GM12878 (cell line): ENCODE data around the gene RYR2. TPM values are rescaled to one million over a fixed set of nuclear protein-coding genes. Genes with fewer than 3 reads are reported as not detected.

Experiments
- ATAC-seq: fragments of 200-7000 bp; cut with Tn5 transposase; 3 replicates; pipeline ENCODE4 v1.9.1; 2020; ENCODE audit warnings: mild to moderate bottlenecking, moderate library complexity
- BruUV-seq: library from RNA; stranded (reverse); fragments of 400-500 nt; replicated peaks from 2 replicates; lab custom pipeline; 2021; lab: Mats Ljungman, UMichigan
- CTCF ChIA-PET: fragments of 300-600 bp; sonication (Branson Sonifier 250); formaldehyde crosslinking; extraction: SDS; loops from one replicate; lab custom pipeline; 2021; ENCODE audit warnings: inconsistent platforms; lab: Yijun Ruan, JAX
- POLR2A ChIA-PET: fragments of 350-600 bp; formaldehyde crosslinking; extraction: SDS; loops from one replicate; lab custom pipeline; 2021; ENCODE audit warnings: inconsistent platforms; lab: Charles Lee
- RAD21 ChIA-PET: fragments of 300-600 bp; sonication (Branson Sonifier 250); formaldehyde crosslinking; loops from one replicate; lab custom pipeline; 2023; ENCODE audit warnings: antibody characterized with exemption; ENCODE audit not compliant: unreplicated experiment; lab: Charles Lee
- SMC1A ChIA-PET: fragments of 300-600 bp; sonication (Branson Sonifier 250); formaldehyde crosslinking; loops from one replicate; lab custom pipeline; 2023; ENCODE audit not compliant: unreplicated experiment, uncharacterized antibody; lab: Charles Lee
- DNase-seq: peaks from one replicate; pipeline ENCODE4 v3.0.0-alpha.2; 2011; ENCODE audit warnings: low read depth, low spot score
- FAIRE-seq: peaks from 3 replicates; lab custom pipeline; 2011; peaks lifted over from hg19 to GRCh38; lab: Jason Lieb, UNC
- H2AFZ ChIP-seq: 2 replicates; pipeline ENCODE4 v1.6.0; 2011; ENCODE audit warnings: low read depth, low read length, control low read depth; ENCODE audit not compliant: control insufficient read depth
- H3K27ac ChIP-seq: 2 replicates; pipeline ENCODE4 v1.5.1; 2011; ENCODE audit warnings: control low read depth; ENCODE audit not compliant: control insufficient read depth, insufficient read depth
- H3K27me3 ChIP-seq, 2 experiments: replicated peaks in 1 of 2; 2 replicates each; pipeline versions ENCODE4 v1.6.0 to v1.6.1; 2011; ENCODE audit warnings: low read length in 1 of 2; ENCODE audit not compliant: control insufficient read depth in 2 of 2, insufficient read depth in 2 of 2
- H3K36me3 ChIP-seq, 2 experiments: 2 replicates each; pipeline ENCODE4 v1.5.1; 2011; ENCODE audit warnings: low read length in 1 of 2; ENCODE audit not compliant: control insufficient read depth in 2 of 2, insufficient read depth in 2 of 2
- H3K4me1 ChIP-seq: 2 replicates; pipeline ENCODE4 v1.6.1; 2011; ENCODE audit warnings: mild to moderate bottlenecking, low read length, moderate library complexity, mixed read lengths; ENCODE audit not compliant: control insufficient read depth, insufficient read depth
- H3K4me2 ChIP-seq: 2 replicates; pipeline ENCODE4 v1.6.0; 2011; ENCODE audit warnings: control low read depth; ENCODE audit not compliant: control insufficient read depth, insufficient read depth
- H3K4me3 ChIP-seq: fragments of 200-600 bp; sonication (generic); 2 replicates; pipeline ENCODE4 v1.5.1; 2016
- H3K79me2 ChIP-seq: 2 replicates; pipeline ENCODE4 v1.6.0; 2011; ENCODE audit warnings: low read length; ENCODE audit not compliant: control insufficient read depth, insufficient read depth
- H3K9ac ChIP-seq: 2 replicates; pipeline ENCODE4 v1.8.0; 2011; ENCODE audit warnings: low read length, control low read depth, mixed read lengths; ENCODE audit not compliant: control insufficient read depth, insufficient read depth
- H3K9me3 ChIP-seq: replicated peaks from 3 replicates; pipeline ENCODE4 v1.5.1; 2011; ENCODE audit warnings: mild to moderate bottlenecking, low read length; ENCODE audit not compliant: control insufficient read depth, insufficient read depth
- H4K20me1 ChIP-seq: 2 replicates; pipeline ENCODE4 v1.6.0; 2011; ENCODE audit not compliant: control insufficient read depth, insufficient read depth
- E2F4 ChIP-seq: IDR thresholded peaks from 2 replicates; pipeline ENCODE4 v1.6.1; 2012; ENCODE audit warnings: low read depth, low read length, improper control_type of control experiment
- FOXM1 ChIP-seq: IDR thresholded peaks from 2 replicates; pipeline ENCODE4 v1.6.1; 2012; ENCODE audit warnings: low read depth, mild to moderate bottlenecking, inconsistent platforms, low read length, moderate library complexity
- NFYA ChIP-seq: IDR thresholded peaks from 2 replicates; pipeline ENCODE4 v1.6.1; 2011; ENCODE audit warnings: low read depth, mild to moderate bottlenecking, low read length, improper control_type of control experiment, borderline replicate concordance
- WGBS: methylation state at CpG from one replicate; pipeline ENCODE4 v1.1.6; 2016; ENCODE audit warnings: low lambda C conversion rate; ENCODE audit not compliant: insufficient replicate concordance, insufficient coverage; ENCODE audit errors: missing lambda C conversion rate; 5-methylcytosine and 5-hydroxymethylcytosine counted together
- in situ Hi-C: fragments of 300-500 bp; cut with MboI; formaldehyde crosslinking; loops from 9 replicates; pipeline ENCODE4 v1.14.3; 2018; ENCODE audit warnings: mixed read lengths
- intact Hi-C: fragments of 100-400 bp; cut with micrococcal nuclease; formaldehyde crosslinking; loops from one replicate; pipeline ENCODE4 v1.14.2; 2022; ENCODE audit not compliant: unreplicated experiment
- polyA plus RNA-seq, 11 experiments: library from polyadenylated mRNA; depleted of rRNA in 4 of 11; unstranded in 6 of 11; stranded (reverse) in 5 of 11; fragments of >200 nt; fragmentation: Nextera tagmentation in 4 of 11; fragmentation: Illumina TruSeq in 1 of 11; extraction: Ambion mirVana in 4 of 11; extraction: Trizol in 1 of 11; gene quantifications; 1 replicate in 1 of 11; 2 replicates in 10 of 11; pipeline versions ENCODE4 v1.2.1 to v1.2.3, GENCODE V29; 2011 to 2016; ENCODE audit warnings: inconsistent platforms in 2 of 11, missing spikeins in 2 of 11, low read depth in 1 of 11
- total RNA-seq, 4 experiments: library from RNA; depleted of rRNA in 3 of 4; stranded (reverse); fragments of >200 nt in 3 of 4; fragmentation: Illumina TruSeq in 1 of 4; extraction: Trizol in 1 of 4; gene quantifications; 2 replicates each; pipeline versions ENCODE4 v1.2.1 to v1.2.3, GENCODE V29; 2013 to 2021
- TF ChIP-seq, protein P1 (sequence below): fragments of 450-650 bp; IDR thresholded peaks from 2 replicates; pipeline ENCODE4 v1.6.1; 2014; ENCODE audit warnings: mild to moderate bottlenecking
- TF ChIP-seq, protein P2 (sequence below): fragments of 150-350 bp; IDR thresholded peaks from 2 replicates; pipeline ENCODE4 v1.6.1; 2016; ENCODE audit warnings: low read depth, low read length
- TF ChIP-seq, protein P3 (sequence below): IDR thresholded peaks from 2 replicates; pipeline ENCODE4 v1.6.1; 2011; ENCODE audit warnings: borderline replicate concordance, low read depth, mild to moderate bottlenecking, moderate library complexity, mixed read lengths, low read length; ENCODE audit not compliant: insufficient read depth; ENCODE audit errors: extremely low read length

The RYR2 gene
- total and polyA plus RNA-seq, 10 of the 15 experiments (the other 5 are each of a cell fraction or from before 2014, with no cell fraction given), result 0.01 to 0.04 TPM; not detected in 8

DNA sequence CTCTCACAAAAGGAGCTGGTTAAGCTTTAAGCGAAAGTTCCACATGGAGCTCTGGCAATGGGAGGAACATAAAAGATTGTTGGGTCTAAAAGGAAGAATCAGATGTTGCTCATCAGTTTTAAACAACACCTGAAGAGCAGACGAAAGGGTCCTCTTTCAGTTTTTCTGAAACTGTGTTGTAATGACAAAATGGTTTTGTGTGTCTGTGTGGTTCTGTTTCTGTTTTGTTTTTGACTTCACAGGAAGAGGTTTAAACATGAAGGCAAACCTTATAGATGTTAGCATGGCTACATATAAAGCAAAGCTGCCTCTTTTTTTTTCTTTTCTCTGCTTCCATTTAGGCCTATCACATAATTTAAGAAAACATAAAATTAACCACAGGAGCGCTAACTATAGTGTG, 712.6 kb downstream of the RYR2 start:
- H3K27me3 ChIP-seq, result no peaks in the 10 kb centered on the region
- no peaks in the 10 kb centered on the region for H4K20me1 ChIP-seq
- FAIRE-seq, result no peak
- TF ChIP-seq NFYA, result no peak
- TF ChIP-seq, protein P1, sequence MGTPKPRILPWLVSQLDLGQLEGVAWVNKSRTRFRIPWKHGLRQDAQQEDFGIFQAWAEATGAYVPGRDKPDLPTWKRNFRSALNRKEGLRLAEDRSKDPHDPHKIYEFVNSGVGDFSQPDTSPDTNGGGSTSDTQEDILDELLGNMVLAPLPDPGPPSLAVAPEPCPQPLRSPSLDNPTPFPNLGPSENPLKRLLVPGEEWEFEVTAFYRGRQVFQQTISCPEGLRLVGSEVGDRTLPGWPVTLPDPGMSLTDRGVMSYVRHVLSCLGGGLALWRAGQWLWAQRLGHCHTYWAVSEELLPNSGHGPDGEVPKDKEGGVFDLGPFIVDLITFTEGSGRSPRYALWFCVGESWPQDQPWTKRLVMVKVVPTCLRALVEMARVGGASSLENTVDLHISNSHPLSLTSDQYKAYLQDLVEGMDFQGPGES, result no peak
- no peak for TF ChIP-seq E2F4
- TF ChIP-seq FOXM1, result no peak
- TF ChIP-seq, protein P2, sequence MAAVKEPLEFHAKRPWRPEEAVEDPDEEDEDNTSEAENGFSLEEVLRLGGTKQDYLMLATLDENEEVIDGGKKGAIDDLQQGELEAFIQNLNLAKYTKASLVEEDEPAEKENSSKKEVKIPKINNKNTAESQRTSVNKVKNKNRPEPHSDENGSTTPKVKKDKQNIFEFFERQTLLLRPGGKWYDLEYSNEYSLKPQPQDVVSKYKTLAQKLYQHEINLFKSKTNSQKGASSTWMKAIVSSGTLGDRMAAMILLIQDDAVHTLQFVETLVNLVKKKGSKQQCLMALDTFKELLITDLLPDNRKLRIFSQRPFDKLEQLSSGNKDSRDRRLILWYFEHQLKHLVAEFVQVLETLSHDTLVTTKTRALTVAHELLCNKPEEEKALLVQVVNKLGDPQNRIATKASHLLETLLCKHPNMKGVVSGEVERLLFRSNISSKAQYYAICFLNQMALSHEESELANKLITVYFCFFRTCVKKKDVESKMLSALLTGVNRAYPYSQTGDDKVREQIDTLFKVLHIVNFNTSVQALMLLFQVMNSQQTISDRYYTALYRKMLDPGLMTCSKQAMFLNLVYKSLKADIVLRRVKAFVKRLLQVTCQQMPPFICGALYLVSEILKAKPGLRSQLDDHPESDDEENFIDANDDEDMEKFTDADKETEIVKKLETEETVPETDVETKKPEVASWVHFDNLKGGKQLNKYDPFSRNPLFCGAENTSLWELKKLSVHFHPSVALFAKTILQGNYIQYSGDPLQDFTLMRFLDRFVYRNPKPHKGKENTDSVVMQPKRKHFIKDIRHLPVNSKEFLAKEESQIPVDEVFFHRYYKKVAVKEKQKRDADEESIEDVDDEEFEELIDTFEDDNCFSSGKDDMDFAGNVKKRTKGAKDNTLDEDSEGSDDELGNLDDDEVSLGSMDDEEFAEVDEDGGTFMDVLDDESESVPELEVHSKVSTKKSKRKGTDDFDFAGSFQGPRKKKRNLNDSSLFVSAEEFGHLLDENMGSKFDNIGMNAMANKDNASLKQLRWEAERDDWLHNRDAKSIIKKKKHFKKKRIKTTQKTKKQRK, result no peak
- TF ChIP-seq, protein P3, sequence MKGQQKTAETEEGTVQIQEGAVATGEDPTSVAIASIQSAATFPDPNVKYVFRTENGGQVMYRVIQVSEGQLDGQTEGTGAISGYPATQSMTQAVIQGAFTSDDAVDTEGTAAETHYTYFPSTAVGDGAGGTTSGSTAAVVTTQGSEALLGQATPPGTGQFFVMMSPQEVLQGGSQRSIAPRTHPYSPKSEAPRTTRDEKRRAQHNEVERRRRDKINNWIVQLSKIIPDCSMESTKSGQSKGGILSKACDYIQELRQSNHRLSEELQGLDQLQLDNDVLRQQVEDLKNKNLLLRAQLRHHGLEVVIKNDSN, result no peak
- in situ Hi-C loops (no loop called here), intact Hi-C loops (no loop called here)
- H3K9ac ChIP-seq, result no peak overlapping the region
- no peaks in the 10 kb centered on the region for H3K36me3 ChIP-seq
- ChIA-PET RAD21 (no interaction called here), POLR2A (no interaction called here), SMC1A (interaction anchor here (1.0 kb wide), 1 partner anchor 19 kb away, joined by 3 read pairs; no protein-coding TSS in a partner anchor), CTCF (interaction anchor here (0.7 kb wide), 1 partner anchor 1914 kb away, joined by 3 read pairs; no protein-coding TSS in a partner anchor)
- DNase-seq, result no peak
- no peak overlapping the region for H2AFZ ChIP-seq
- WGBS, result 11% methylated on average over 3 of the region's 3 CpGs
- ATAC-seq, result peak; percentile 47; the same call in 2 of the 3 replicates
- H3K4me3 ChIP-seq, result no peak overlapping the region
- H3K79me2 ChIP-seq, result no peaks in the 10 kb centered on the region
- no peak overlapping the region for H3K27ac ChIP-seq
- no TSS peak for BruUV-seq
- no peak overlapping the region for H3K4me2 ChIP-seq
- no peaks in the 10 kb centered on the region for H3K9me3 ChIP-seq
- H3K4me1 ChIP-seq, result no peaks in the 10 kb centered on the region
